OCI-LY1 (cell line): ENCODE results near the gene CRYGC.

ENCODE experiments used
- EZH2 ChIP-seq: fragments of 200-600 bp; sonication (generic), shearing (Covaris generic); IDR thresholded peaks from 2 replicates; pipeline ENCODE4 v1.8.0; 2017; ENCODE audit warnings: borderline replicate concordance, mixed run types, mild to moderate bottlenecking, antibody characterized with exemption, low read length, moderate library complexity, mixed read lengths
- TF ChIP-seq, protein P1 (sequence below): fragments of 200-600 bp; sonication (generic), shearing (Covaris generic); IDR thresholded peaks from 2 replicates; pipeline ENCODE4 v1.5.1; 2017; ENCODE audit warnings: mild to moderate bottlenecking, antibody characterized with exemption, low read length, moderate library complexity, mixed read lengths

DNA sequence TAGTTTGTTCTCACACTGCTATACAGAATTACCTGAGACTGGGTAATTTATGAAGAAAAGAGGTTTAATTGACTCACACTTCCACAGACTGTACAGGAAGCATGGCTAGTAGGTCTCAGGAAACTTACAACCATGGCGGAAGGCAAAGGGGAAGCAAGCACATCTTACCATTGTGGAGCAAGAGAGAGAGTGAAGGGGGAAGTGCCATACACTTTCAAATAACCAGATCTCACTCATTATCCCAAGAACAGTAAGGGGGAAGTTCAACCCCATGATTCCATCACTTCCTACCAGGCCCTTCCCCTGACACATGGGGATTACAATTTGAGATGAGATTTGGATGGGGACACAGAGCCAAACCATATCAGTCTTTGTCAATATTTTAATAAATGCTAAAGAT, 21.3 kb upstream of the CRYGC start:
- TF ChIP-seq, protein P1, sequence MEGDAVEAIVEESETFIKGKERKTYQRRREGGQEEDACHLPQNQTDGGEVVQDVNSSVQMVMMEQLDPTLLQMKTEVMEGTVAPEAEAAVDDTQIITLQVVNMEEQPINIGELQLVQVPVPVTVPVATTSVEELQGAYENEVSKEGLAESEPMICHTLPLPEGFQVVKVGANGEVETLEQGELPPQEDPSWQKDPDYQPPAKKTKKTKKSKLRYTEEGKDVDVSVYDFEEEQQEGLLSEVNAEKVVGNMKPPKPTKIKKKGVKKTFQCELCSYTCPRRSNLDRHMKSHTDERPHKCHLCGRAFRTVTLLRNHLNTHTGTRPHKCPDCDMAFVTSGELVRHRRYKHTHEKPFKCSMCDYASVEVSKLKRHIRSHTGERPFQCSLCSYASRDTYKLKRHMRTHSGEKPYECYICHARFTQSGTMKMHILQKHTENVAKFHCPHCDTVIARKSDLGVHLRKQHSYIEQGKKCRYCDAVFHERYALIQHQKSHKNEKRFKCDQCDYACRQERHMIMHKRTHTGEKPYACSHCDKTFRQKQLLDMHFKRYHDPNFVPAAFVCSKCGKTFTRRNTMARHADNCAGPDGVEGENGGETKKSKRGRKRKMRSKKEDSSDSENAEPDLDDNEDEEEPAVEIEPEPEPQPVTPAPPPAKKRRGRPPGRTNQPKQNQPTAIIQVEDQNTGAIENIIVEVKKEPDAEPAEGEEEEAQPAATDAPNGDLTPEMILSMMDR: no peak
- TF ChIP-seq EZH2: no peak
